KMS-11 (cell line): ENCODE results near the gene MDM4.

Experiments
- H2AFZ ChIP-seq: fragments of 200-600 bp; sonication (generic); 2 replicates; pipeline ENCODE4 v1.6.1; 2016; ENCODE audit warnings: antibody characterized with exemption, mixed run types, low read depth
- H3K27ac ChIP-seq: fragments of 200-600 bp; sonication (generic); 2 replicates; pipeline ENCODE4 v1.6.1; 2016; ENCODE audit warnings: mild to moderate bottlenecking, mixed run types
- H3K27me3 ChIP-seq: fragments of 200-600 bp; sonication (generic); 2 replicates; pipeline ENCODE4 v1.6.1; 2017; ENCODE audit warnings: mild to moderate bottlenecking, low read depth, mixed run types, moderate library complexity; ENCODE audit not compliant: insufficient read depth
- H3K36me3 ChIP-seq: fragments of 200-600 bp; sonication (generic); 2 replicates; pipeline ENCODE4 v1.6.1; 2017; ENCODE audit warnings: mild to moderate bottlenecking, mixed run types; ENCODE audit not compliant: insufficient read depth
- H3K4me1 ChIP-seq: fragments of 200-600 bp; sonication (generic); 2 replicates; pipeline ENCODE4 v1.6.1; 2016; ENCODE audit warnings: mild to moderate bottlenecking, low read depth, mixed run types; ENCODE audit not compliant: poor library complexity, severe bottlenecking
- H3K4me2 ChIP-seq: fragments of 200-600 bp; sonication (generic); 2 replicates; pipeline ENCODE4 v1.7.0; 2016; ENCODE audit warnings: mild to moderate bottlenecking, mixed run types
- H3K4me3 ChIP-seq: fragments of 200-600 bp; sonication (generic); IDR thresholded peaks from 2 replicates; pipeline ENCODE4 v1.6.1; 2017; ENCODE audit warnings: low read depth, low read length, mixed read lengths; ENCODE audit not compliant: insufficient read depth
- H3K79me2 ChIP-seq: fragments of 200-600 bp; sonication (generic); 2 replicates; pipeline ENCODE4 v1.6.1; 2016; ENCODE audit warnings: low read depth, mixed run types; ENCODE audit not compliant: insufficient read depth
- H3K9ac ChIP-seq: fragments of 200-600 bp; sonication (generic); 2 replicates; pipeline ENCODE4 v1.6.1; 2016; ENCODE audit warnings: mild to moderate bottlenecking, mixed run types
- H4K20me1 ChIP-seq: fragments of 200-600 bp; sonication (generic); 2 replicates; pipeline ENCODE4 v1.6.1; 2016; ENCODE audit warnings: mild to moderate bottlenecking, mixed run types; ENCODE audit not compliant: insufficient read depth
- CTCF ChIP-seq: fragments of 200-600 bp; sonication (generic); conservative IDR thresholded peaks from 2 replicates; pipeline ENCODE4 v1.6.1; 2017; ENCODE audit warnings: low read depth, mild to moderate bottlenecking, antibody characterized with exemption, low read length, moderate library complexity, mixed read lengths

The MDM4 gene

DNA sequence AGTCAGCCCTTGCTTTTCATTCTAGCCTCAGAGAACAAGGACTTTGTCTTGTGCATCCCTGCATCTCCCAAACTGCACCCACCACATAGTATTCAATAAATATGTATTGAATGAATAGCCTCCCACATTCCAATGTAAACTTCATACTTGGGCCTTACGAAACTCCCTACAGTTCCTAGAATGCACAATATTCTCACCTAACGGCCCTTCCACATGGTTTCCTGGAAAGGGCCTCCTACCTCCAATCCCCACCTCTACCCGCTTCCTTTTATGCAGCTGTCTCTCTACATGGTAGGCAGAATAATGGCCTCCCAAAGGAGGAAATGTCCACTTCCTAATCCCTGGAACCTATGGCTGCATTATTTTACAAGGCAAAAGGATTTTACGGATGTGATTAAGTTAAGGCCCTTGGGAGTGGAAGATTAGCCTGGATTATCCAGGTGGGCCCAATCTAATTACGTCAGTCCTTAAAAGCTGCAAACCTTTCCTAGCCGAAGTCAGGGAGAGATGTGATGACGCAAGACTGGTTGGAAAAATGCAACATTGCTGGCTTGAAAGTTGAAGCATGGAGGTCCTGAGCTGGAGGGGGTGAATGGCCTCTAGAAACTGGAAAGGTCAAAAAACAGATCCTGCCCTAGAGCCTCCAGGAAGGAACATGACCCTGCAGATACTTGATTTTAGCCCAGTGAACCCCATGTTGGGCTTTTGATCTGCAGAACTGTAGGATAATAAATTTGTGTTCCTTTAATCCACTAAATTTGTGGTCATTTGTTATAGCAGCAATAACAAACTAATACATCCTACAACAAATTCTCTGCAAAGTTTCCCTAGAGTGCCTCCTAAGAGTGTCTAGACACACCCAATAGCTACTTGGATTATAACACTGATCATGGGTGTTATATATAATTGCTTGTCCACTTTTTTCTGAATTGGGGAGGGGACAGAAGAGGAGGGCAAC, 16.4 kb upstream of the MDM4 start:
- Histone ChIP-seq H2AFZ (no peak overlapping the region), H3K4me2 (no peak overlapping the region), H3K79me2 (no peaks in the 10 kb centered on the region), H4K20me1 (no peaks in the 10 kb centered on the region), H3K27ac (no peak overlapping the region), H3K36me3 (no peaks in the 10 kb centered on the region), H3K9ac (no peak overlapping the region), H3K4me1 (peaks cover 15% of the 10 kb centered on the region), H3K4me3 (no peak overlapping the region), H3K27me3 (no peaks in the 10 kb centered on the region)
- TF ChIP-seq CTCF, result no peak

- H3K4me2 ChIP-seq, result no peak overlapping the region
- H3K36me3 ChIP-seq, result no peaks in the 10 kb centered on the region
- H3K27me3 ChIP-seq, result no peaks in the 10 kb centered on the region
- no peaks in the 10 kb centered on the region for H3K79me2 ChIP-seq
- H4K20me1 ChIP-seq, result no peaks in the 10 kb centered on the region
- H2AFZ ChIP-seq, result no peak overlapping the region
- H3K4me1 ChIP-seq, result peaks cover 16% of the 10 kb centered on the region
- no peak for TF ChIP-seq CTCF
- H3K9ac ChIP-seq, result no peak overlapping the region
- H3K27ac ChIP-seq, result no peak overlapping the region
- H3K4me3 ChIP-seq, result no peak overlapping the region
Measured at GRCh38 chr1:204502241-204502640, 14.0 kb upstream of the MDM4 start.

GRCh38 chr1:204503122-204503912, 12.9 kb upstream of the MDM4 start:
- no peaks in the 10 kb centered on the region for H3K27me3 ChIP-seq
- H3K4me2 ChIP-seq, result 0 out of 2 replicates have a peak overlapping the region, but pooled peaks have one; percentile 1
- H4K20me1 ChIP-seq, result no peaks in the 10 kb centered on the region
- no peaks in the 10 kb centered on the region for H3K79me2 ChIP-seq
- H3K36me3 ChIP-seq, result no peaks in the 10 kb centered on the region
- H3K4me3 ChIP-seq, result no peak overlapping the region
- H3K9ac ChIP-seq, result no peak overlapping the region
- peak; percentile 94 for TF ChIP-seq CTCF
- H2AFZ ChIP-seq, result peak overlapping the region; percentile 20; the same call in 1 of the 2 replicates
- H3K27ac ChIP-seq, result no peak overlapping the region
- peaks cover 16% of the 10 kb centered on the region for H3K4me1 ChIP-seq

- no peak overlapping the region for H3K27ac ChIP-seq
- no peaks in the 10 kb centered on the region for H3K79me2 ChIP-seq
- no peak overlapping the region for H2AFZ ChIP-seq
- no peaks in the 10 kb centered on the region for H4K20me1 ChIP-seq
- no peak overlapping the region for H3K4me3 ChIP-seq
- H3K36me3 ChIP-seq, result no peaks in the 10 kb centered on the region
- peaks cover 21% of the 10 kb centered on the region for H3K4me1 ChIP-seq
- H3K27me3 ChIP-seq, result no peaks in the 10 kb centered on the region
- no peak overlapping the region for H3K9ac ChIP-seq
- no peak overlapping the region for H3K4me2 ChIP-seq
- TF ChIP-seq CTCF, result no peak
Measured at GRCh38 chr1:204503913-204504519, 12.2 kb upstream of the MDM4 start.
